Right lobe of liver (tissue), 4 donors: ENCODE measurements around the gene CPA1.

Experiments
- CTCF ChIP-seq, 4 donors: fragments of 200-600 bp in 3 of 4; fragments of 450-650 bp in 1 of 4; IDR thresholded peaks; one replicate each; pipeline versions ENCODE4 v1.5.1 to v1.8.0; 2016 to 2022; ENCODE audit warnings: antibody characterized with exemption in 4 of 4, mild to moderate bottlenecking in 2 of 4
- POLR2A ChIP-seq: fragments of 450-650 bp; IDR thresholded peaks from one replicate; pipeline ENCODE4 v1.6.1; 2017; ENCODE audit warnings: antibody characterized with exemption, mild to moderate bottlenecking
- donor health status: DM: no; HTN: no; CAD: no.
- donor health status: DM: no; HTN: no; CAD: no.
- donor health status: DM: no; HTN: yes; CAD: no.

GRCh38 chr7:130410868-130411541, 30.7 kb downstream of the CPA1 start:
- TF ChIP-seq CTCF (IDR thresholded peaks at IDR 0.05) (no peak), POLR2A (no peak)
